ENCODE results near the gene TMEM272.

TMEM272 gene

DNA sequence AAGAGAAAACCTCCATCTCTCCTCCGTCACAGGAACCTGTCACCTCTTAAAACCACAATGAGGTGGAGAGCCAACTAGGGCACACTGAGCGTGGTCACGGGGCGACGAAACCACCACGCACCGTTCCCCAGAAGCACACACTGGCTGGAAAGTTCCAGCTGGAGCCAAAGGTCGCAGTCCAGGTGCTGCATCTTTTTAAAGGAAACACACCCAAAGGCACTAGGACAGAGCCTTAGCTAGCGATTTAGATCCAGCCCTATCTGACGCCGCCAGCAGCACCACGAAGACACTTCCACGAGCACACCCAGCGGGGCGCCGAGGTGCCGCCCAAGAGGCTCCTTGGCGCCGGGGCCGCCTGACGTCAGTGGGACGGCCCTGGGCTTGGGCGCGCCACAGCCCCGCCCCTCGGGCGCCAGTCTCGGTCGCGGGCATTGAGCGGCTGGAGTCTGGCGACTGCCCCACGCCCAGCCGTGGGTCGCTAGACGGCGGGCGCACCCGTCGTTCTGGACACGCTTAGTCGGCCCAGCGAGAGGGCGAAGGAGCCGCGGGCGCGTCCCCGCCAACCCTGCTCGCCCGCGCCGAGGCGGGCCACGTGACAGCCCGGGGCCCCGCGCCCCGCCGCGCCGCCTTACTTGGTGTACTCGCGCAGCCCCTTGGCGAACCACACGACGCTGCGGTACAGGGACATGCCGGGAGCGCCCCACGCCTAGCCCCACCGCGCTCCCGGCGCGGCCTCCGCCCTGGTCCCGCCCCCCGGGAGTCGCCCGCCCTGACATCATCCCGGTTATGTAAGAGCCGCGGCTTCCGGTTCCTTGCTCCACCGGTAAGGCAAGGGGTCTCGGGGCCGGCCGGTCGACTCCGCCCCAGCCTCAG is 41.3 kb downstream of the TMEM272 start, which contains the start of gene DHRS12:
Gene DHRS12, minus strand, starts transcription at position 742 of the 873 bp plus-strand sequence. CDS start 4,504 bp downstream, outside the sequence.
- peak; percentile 21 for FAIRE-seq

DNA sequence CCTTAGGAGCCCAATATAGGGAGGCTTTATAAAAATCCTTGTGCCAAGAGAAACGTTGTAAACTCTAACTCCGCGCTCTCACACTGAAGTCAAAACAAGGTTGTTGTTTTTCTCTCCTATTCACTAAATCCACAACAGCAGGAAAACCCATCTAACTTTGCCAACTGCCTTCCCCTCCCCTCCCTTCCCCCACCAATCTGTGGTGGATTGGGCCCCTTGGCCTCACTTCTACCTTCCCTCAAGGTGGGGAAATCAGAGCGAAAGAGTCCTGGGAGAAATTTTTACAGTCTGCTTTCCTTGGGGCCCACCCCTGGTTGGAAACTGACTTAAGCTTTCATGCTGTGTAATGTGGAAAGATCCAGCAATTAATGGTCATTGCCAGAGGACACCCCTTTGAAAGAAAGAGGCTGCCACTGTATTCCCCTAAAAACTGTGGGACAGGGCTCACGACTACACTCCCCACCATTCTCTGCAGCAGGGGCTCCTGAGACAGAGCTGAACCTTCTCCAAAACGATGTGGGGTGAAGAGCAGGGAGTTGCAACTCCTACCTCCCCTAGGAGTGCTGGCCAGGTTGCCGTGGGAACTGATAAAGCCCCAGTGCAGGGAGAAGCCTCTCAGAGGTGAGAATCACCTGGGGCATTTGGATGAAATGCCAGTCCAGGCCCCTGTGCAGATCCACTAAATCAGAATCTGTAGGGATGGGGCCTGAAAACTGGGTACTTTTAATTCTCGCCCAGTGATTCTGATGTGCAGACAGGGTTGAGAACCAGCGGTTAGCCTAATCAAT is 42.2 kb downstream of the TMEM272 start:
- no peak for FAIRE-seq

DNA sequence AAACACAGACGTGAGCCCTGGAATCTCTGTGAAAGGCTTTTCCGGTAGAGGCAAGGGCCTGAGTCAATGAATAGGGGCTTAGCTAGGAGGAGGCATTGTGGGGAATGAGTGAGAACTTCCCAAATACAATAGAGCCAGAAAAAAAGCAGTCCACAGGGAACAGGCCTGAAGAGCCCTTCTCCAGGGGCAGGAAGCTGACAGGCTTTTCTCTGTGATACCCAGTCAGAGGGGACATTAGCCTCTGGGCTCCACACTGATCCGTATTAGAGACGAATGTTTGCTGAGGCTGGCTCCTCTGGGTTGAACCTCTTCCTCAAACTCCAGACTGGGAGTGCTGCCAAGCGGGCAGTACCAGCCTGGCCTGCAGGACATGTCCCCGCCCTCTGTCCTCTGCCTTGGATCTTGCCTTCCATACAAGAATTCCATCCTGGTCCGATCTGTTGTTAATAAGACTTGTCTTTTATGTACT is 43.3 kb downstream of the TMEM272 start:
- no peak for FAIRE-seq

DNA sequence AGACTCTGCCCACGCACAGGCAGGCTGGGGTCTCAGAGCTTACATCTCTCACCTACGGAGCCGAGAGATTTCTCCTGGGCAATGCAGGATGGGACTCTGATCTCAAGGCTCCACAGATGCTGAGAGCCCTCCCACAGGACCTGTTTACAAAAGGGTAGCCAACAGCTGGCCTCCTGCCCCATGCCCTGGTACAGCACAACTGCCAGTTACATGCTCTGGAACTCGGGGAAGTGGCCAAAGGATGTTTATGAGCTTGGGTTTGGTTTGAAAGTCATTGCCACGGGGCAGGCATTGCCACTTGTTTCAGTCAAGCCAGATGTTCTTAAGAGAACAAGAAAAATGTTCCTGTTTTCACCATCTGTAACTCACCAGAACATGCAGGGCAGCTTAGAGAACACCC is 44.5 kb downstream of the TMEM272 start:
- no peak for FAIRE-seq

DNA sequence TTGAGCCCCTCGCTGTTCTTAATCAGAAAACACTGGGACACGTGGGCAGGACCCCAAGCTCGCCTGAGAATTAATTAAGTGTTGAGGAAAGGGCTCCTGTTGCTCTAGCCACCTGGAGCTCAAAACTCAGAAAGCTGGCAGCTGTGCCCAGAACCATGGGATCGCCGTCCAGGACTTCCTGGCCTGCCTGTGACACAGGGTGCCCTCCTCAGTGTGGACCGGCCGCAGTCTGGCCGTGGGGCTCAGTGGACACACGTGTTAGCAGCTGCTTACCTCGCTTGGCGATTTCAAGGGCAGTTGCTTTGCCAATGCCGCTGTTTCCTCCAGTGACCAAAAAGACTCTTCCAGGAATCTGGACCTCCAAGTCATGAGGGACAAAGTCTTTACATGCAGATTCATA is 45.7 kb downstream of the TMEM272 start:
- FAIRE-seq: no peak

DNA sequence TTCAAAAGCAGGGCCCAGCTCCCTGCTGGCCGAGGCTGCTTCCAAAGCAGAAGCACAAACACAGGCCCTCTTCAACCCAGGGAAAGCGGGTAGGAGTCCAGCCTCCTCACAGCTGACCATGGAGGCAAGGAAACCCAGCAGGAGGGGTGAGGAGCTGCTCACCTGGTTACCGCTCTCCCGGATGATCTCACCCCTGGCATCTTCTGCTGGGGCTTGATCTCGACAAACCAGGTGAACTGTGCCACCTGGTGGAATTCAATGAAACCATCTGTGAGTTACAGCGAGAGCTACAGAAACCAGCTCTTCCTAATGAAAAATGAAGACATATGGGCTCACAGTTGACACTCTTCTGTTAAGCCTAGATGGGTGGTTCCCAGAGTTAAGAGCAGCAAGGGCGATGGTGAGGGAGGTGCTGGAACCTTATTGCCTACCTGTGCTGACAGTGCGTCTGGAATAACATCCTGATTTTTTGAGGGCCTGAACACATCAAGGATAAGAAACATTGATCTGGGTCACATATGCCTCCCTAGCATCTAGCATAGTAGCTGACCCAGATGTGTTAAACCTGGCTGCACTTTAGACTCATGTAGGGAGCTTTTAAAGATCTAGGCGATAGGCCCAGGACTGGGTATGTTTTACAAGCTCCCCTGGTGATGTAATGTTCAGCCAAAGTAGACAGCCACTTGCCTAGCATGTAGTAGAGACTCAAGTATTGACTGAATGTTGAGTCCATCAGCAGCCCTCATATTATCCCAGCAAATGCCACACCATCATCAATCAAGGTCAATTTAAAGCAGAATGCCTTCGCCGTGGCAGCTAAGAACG is 47.1 kb downstream of the TMEM272 start:
- peak; percentile 64 for FAIRE-seq

DNA sequence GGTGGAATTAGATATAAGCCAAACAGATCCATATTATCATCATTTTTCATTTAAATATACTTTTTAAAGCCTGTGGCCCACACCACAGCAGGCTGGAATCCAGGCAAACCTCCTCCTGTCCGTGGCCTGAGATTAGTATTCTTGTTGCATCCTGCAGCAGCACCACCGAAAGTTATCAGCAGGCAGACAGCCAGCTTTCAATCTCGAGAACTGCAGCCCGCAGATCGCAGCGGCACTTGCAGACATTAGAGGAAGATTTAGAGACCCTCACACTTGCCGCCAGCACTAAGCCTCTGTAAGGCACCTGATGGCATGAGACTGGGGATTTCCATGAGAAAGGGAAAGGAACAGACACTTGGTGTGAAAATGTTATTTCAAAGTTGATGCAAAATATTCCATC is 48.4 kb downstream of the TMEM272 start:
- no peak for FAIRE-seq

DNA sequence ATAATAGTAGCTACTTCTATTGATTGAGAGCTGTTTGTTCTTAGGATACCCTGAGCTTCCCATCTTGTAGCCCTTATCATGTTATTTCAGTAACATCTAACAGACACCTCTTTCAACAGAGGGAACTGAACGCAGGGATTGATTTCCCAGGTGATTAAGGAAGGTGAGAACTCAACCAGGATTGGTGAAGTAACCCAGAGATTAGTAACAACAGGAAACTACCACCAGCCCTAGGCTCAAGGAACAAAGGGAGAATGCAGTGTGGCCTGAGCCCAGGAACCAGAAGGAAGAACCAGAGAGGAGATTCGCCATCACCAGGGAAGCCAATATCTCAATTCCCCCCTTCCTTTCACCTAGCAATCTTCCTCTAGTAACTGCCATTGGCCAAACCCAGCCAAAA is 49.6 kb downstream of the TMEM272 start:
- no peak for FAIRE-seq

DNA sequence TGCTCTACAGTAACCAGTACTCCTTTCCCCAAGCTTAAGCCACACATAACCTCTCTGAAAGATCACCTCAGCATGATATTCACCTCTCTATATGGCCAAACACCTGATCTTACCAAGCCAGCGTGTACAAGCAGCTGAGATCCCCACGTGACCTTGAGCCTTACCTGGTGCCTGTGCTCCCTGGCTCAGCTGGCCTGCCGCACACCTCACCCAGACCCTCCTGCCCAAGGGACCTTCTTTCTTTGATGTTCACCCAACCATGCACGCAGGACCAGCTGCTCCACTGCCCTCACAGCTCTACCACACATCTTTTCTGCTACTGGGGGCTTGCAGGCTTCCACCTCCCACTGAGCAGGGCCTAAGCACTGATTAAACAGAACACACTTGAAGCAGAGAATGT is 50.0 kb downstream of the TMEM272 start:
- FAIRE-seq: no peak

DNA sequence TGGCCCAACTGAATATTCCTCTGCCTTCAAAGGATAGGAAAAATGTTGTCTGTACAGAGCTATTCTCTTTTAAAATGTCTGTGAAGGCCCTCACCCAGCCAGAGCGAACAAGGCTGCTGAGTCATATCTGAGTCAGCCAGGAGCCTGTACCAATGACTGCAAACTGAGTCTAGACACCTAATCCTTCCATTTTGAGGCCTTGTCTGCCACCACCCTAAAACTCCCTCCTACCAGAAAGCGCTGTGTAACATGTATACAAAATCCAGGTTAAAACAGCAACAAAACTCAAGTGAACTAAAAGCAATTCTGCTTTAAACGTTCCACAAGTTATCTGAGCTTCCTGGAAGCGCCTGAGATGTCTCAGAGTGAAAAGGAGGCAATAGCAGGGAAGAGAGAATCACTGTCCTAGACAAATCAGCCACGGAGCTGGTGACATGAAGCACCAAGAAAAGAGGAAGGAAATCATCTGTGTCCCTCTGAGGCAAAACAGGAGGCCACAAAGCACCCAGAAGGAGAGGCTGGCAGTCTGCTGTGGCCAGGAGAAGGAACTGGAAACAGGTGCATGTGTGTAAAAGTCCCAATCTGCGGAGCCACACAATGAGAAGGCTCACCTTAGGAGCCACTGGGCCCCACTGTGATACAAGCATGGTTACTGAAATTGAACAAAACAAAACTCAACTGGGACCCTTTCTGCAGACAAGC is 51.3 kb downstream of the TMEM272 start:
- no peak for FAIRE-seq

DNA sequence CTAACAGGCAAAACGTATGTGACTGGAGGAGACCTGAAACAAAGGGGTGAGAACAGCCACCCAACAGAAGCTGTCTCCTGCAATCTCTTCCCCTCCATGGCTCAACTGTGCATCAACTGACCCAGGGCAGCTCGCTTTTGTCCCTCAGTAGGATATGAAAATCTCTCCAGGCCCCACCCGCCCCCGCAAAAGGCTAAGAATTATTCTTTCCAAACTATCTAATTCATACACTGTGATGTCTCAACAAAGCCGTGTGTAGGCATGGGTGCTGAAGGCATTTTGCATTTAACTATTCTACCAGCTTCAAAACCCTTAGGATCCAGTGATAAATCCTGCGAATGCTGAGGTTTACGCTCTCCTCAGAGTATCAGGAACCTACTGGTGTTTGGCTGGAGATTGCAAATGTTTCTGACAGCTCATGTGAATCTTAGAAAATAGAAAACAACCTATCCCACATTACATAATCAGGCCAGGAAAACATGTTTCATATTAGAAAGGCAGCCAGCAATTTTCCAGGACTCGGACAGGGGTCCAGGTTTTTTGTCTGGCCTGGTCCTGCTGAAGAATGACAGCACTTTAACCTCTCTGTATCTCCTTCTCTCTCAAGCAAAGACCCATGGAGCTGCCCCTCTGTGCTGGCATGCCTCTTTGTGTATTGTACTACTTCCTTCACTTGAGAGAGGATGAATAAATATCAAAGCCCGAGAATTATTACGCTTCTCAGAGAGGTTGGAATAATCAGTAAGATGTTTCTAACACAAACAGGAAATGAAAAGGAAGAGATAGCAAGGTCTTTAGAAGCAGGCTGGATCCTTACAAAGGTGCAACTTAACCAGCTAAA is 58.3 kb downstream of the TMEM272 start:
- FAIRE-seq: no peak

DNA sequence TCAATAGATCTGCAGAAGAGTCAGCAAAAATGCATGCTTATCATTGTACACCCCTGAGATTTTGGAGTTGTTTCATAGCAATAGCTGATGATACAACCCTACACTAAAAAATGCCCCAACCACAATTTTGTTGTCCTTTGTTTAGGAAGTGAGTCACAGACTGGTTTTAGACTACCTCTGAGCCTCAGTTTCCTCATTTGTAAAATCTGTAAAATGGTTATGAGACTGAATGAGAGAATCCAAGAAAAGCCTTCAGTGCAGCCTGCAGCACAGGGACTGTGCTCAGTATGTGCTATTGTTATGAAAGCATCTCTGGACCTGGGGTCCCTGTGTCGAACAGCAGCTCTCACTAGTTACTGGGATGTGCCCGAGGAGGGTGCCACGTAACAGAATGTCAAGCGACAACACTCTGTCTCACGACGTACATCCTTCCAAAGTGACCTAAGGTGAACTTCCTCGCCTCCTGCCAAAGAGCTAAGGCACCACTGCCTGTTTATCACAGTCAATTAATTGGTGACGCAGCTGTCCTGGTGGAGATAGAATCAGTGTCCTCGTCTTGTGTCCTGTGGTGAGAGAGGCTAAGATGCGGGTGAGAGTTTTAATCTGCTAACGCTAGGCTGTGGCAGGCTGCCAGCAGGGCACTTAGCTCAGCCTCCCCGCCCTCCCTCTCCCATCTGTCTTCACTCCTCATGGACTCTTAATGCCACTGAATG is 59.1 kb downstream of the TMEM272 start:
- FAIRE-seq: no peak

DNA sequence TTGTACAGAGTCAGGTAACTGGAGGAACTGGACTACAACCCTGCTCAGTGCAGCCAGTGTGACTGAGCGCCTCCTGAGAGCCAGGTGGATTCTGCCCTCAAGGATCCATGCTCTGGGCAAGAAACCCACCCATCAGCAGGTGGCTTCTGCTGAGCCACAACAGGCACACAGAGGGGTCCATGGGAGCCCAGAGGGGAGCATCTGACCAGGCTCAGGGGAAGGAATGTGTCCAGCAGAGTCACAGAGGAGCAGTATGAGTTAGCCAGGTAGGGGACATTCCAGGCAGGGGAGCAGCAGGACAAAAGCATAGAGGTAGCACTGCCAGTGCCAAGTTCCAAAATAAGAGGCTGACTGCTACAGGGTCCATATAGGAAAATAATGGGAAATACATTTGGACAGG is 60.9 kb downstream of the TMEM272 start:
- no peak for FAIRE-seq

DNA sequence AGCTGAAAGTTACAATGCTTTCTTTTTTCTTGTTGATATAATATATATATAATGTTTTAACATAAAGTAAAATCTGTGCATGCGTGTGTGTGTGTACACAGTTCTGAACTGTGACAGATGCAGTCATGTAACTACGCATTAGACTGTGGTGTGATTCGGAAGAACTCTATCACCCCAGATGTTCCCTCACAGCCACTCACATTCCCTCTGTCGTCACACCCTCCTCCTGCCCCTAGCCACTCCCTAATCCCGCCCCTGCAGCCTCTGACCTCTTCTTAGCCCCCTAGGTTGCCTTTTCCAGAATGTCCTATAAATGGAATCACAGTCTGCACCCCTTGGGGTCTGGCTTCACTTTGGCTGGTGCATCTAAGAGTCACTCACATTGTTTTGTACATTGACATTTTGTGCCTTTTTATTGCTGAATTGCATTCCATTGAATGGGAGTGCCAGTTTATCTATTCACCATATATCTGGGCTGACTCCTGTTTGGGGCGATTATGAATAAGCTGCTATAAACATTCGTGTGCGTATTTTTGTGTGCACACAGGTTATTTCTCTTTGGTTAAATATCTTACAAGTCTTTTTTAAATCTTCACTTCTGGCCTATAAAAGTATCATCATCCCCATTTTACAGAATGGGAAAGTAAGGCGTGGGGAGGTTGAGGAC is 61.4 kb downstream of the TMEM272 start:
- no peak for FAIRE-seq

DNA sequence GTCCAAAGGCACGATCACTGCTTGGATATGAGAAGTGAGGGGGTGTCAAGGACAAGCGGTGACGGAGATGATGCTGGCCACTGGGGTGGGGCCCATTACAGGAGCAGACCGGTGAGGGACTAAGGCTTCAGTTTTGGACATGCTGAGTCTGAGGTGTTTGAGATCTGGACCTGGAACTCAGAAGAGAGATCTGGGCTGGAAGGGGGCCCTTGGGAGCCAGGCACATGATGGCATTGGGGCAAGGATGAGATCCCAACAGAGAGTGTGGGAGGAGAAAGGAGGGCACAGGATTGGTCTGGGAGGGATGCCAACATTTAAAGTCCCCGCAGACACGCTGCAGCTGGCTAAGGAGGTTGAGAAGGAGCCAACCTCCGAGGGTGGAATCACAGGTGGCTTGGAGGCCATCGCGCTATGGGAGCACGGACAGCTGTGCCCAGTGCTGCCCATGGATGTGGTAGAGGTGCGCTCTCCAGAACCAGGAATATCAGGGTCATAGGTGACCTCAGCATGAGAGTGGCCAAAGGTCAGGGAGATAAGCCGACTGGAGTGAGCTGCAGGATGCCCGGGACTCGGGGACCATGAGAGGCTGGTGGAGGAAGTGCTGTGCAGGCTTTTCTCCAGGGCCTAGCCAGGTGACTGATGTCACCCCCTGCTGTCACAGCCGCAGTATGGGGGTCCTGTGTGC is 62.8 kb downstream of the TMEM272 start:
- FAIRE-seq: no peak

DNA sequence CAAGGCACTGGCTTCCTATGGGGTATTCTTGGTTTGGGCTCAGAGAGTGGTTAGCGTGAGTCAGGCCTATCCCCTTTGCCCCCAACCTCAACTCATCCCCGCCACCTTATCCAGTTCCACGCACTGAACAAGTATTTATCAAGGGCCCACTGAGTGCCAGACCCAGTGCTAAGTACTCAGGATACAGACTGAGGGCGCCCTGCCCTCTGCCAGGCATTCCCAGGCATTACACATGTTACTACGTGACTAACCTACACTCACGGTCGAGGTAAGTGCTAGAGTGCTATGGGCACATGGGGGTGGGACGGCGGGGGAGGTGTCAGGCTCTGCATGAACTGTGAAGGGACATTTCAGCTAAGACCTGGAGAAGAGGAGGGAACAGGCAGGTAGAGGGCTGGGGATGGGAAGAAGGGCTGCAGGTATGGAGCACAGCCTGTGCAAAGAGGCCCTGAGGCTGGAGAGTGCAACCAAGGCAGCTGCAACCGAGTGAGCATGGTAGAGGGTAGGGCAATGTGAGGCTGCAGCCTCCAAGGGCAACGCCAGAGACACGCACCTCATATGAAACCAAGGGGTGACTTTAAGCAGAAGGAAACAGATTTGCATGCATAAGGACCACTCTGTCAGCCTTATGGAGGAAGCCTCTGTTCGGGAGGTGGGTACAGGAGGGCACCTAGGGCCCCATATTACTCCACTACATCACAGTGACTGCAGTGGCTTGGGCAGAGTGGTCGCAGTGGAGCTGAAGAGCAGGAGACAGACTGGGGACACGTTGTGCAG is 63.5 kb downstream of the TMEM272 start:
- FAIRE-seq: no peak

DNA sequence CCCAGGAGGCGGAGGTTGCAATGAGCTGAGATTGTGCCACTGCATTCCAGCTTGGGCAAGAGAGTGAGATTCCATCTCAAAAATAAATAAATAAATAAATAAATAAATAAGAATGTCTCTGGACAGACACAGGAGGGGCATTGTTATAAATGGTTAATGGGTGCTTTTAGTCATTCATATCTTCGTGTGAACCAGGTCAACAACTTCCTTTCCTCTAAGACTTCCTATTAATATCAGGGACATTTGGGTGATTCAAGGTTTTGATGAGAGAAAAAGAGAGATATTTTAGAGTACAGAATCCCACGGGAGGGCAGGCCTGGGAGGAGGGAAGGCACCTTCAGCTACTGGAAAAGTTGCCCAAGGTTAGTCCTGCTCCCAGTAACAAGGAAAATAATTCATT is 64.9 kb downstream of the TMEM272 start:
- FAIRE-seq: no peak

DNA sequence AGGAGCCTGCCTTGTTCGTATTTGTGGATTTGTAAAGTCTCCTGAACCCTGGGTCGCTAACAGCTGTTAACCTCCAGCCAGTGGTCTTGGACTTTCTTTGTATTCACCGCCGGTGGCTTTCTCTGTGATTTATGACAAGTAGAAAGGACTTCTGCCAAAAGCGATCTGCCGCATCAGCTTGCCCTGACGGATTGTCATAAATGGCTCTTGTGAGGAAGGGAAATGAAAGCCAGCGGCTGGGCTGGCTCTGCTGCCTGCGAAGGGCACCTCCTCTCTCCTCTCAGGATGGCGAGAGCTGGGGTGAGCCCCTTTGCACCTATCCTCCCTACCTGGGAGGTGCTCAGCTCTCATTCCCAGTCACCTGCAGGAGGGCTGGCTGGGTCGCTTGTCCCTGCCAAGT is 66.6 kb downstream of the TMEM272 start:
- no peak for FAIRE-seq

DNA sequence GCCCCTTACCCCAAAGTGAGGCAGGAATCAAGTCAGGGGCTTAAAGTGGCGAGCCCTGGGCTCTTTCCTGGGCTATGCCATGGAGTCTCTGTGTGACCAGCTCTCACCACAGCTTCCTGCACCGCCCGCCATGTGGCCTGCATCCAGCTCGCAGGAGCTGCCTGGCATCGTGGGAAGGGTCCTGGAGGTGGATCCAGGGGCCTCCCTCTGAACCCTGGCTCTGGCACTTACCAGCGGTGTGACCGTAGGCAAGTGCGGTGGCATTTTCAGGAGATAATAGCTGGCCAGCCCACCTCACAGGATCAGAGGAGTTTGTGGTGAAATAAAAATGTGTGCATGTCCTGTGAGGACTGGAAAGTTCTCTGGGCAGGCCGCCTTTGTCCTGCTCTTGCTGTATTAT is 67.1 kb downstream of the TMEM272 start:
- no peak for FAIRE-seq
